Measurements from ENCODE around the gene UBAP2L.

UBAP2L gene, protein sequence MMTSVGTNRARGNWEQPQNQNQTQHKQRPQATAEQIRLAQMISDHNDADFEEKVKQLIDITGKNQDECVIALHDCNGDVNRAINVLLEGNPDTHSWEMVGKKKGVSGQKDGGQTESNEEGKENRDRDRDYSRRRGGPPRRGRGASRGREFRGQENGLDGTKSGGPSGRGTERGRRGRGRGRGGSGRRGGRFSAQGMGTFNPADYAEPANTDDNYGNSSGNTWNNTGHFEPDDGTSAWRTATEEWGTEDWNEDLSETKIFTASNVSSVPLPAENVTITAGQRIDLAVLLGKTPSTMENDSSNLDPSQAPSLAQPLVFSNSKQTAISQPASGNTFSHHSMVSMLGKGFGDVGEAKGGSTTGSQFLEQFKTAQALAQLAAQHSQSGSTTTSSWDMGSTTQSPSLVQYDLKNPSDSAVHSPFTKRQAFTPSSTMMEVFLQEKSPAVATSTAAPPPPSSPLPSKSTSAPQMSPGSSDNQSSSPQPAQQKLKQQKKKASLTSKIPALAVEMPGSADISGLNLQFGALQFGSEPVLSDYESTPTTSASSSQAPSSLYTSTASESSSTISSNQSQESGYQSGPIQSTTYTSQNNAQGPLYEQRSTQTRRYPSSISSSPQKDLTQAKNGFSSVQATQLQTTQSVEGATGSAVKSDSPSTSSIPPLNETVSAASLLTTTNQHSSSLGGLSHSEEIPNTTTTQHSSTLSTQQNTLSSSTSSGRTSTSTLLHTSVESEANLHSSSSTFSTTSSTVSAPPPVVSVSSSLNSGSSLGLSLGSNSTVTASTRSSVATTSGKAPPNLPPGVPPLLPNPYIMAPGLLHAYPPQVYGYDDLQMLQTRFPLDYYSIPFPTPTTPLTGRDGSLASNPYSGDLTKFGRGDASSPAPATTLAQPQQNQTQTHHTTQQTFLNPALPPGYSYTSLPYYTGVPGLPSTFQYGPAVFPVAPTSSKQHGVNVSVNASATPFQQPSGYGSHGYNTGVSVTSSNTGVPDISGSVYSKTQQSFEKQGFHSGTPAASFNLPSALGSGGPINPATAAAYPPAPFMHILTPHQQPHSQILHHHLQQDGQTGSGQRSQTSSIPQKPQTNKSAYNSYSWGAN

DNA sequence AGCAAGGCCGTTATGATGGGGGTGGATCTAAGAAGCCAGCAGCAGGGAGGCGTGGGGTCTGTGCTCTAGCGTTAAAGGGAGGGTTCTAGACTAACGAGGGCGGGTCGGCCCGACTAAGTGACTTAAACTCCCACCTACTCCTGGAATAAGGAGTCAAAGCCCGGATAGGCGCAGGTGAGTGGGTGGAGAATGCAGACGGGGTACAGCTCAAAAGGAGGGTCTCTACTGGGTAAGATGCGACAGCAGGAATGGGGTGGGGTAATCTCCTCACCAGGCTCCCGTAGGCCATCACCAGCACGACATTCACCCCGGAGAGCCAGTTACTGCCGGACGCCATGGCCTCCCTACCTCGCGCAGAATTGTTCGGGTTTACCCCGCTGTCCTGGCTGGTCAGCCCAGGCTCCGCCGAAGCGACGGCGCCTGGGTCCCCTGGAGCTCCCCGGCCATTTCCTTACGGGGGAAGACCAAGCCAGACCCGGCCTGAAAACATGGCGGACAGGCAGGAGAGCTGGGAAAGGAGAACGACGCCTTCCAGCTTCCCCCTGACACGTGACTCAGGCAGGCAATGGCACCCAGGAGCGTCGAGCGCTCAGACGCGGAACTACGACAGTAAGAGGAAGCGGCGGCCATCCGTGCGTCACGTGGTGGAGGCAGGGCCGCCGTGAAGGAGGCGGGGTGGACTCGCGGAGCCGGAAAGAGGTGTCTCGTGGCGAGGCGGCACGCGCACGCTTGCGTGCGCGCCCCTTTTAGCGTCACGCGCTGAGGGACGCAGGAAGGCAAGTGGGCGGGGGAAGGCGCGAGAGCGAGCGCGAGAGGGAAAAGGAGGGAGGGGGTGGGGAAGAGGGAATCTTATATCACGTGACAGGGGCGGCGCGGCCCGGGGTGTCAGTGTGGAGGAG, at the start of gene UBAP2L:
UBAP2L (plus strand) TSS at position 885 of the 899 bp plus-strand sequence. CDS start 4,169 bp downstream, outside the sequence.
- DNase-seq (ENCODE audit: low spot score), result peak; percentile 98

DNA sequence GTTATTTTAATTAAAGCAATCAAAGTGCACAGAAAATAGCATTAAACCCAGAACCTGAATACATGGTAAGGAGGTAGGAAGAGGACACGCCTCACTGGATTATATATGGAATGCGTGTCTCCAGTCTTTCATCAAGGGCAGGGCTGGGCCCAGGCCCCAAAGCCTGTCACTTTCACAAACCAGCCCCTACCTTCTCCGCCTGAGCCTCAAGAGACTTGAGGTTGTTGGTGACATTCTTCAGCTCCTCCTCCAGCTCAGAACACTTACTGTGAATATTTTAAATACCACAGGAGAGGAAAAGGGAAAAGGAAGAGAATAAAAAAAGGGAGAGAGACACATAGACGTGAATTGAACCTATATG, 49.6 kb upstream of the UBAP2L start:
- DNase-seq (ENCODE audit: low spot score), result no peak

DNA sequence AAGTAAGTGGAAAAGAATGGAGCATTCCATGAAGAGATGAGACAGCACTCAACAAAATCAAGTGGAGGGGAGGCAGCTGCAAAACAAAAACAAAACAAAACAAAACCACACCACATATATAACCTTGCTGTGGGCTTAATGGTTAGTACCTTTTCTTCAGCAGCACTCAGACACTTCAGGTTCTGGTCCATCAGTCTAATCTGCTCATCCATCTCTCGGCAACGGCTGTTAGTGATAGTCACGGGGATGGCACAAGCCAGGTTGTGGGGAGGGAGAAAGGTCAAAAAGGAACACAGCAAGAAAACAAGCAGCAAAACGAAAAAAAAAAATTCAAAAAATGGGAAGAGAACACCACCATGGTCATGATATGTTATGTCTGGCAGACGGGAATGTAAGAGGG, 48.9 kb upstream of the UBAP2L start:
- no peak for DNase-seq (ENCODE audit: low spot score)

DNA sequence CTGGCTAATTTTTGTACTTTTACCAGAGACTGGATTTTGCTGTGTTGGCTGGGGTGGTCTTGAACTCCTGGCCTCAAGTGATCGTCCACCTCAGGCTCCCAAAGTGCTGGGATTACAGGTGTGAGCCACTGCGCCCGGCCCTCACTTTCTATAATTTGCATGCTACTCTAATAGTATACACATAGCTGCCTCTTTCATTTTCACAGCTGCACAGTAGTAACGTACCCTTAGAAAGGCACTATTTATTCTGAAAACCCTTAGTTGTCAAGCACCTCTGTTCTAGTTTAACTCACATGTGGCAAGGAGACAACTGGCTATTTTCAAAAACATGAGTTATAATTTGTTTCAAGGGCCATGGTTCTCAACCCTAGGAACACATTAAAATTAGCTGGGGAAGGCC, 46.1 kb upstream of the UBAP2L start:
- DNase-seq (ENCODE audit: low spot score), result no peak

DNA sequence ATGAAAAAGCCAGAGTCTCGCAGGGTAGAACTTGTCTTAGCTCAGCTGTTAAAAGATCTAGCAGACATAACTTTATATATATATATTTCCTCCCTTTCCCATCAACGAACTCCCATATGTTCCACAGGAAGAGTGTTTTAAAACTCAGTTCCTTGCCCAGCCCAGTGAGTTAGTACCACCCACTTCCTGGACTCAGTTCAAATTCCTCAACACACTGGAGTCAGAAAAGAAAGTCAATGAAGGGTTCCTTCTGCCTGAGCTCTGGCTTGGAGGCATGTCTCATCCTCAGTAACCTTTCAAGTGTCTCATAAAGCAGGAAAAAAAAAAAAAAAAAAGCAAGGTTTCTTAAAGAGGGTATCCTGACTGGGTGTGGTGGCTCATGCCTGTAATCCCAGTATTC, 44.4 kb upstream of the UBAP2L start:
- peak; percentile 83 for DNase-seq (ENCODE audit: low spot score)

DNA sequence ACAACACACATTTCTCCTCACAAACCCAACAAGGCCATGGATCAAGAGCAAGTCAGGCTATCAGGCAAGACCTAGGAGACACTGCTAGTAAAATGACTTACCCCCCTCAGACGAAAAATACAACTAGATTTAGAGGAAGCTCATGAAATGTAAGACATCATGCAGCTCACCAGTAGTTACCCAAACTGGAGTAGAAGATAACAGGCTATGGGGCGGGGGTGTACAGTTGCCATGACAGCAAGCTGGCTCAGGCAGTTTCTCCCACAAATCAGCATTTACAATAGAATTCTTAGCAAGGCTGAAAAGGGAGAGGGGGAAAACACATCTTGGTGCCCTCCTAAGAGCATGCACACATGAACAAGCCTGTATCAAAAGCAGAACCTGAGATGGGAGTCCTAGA, 42.7 kb upstream of the UBAP2L start:
- DNase-seq (ENCODE audit: low spot score), result no peak

DNA sequence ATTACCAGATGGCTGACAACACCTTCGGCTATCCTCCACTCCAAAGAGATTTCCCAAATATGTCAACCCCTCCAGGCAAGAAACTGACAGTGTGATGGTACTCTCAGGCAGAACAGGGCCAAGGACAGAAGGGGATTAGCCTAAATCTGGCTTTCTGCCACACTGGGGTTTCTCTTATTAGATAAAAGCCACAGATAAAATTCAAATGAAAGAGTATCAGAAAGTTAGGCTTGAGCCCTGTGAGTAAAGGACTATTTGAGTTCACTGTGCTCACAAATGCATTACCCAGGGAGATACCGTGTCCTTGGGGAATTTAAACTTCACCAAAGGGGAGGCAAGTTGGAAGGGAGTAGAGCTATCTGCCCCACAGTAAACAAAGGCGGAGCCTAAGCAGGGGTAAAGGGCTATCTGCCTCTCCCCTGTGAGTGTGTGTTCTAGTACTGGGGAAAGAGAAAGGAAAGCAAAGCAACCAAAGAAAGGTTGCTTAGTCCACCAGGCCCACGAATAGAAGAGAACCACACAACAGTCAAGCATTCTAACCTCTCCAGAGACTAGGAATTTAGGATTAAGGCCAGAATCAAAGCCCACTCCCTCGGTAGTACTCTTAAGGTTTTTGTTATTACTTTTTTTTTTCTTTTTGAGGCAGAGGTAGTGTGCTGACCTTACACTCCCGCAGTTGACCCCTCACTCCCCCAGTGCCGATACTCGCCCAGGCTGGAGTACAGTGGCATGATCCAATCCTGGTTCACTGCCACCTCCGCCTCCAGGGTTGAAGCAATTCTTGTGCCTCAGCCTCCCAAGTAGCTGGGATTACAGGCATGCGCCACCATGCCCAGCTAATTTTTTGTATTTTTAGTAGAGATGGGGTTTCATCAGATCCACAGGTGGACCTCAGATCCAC, 41.6 kb upstream of the UBAP2L start:
- DNase-seq (ENCODE audit: low spot score), result no peak

DNA sequence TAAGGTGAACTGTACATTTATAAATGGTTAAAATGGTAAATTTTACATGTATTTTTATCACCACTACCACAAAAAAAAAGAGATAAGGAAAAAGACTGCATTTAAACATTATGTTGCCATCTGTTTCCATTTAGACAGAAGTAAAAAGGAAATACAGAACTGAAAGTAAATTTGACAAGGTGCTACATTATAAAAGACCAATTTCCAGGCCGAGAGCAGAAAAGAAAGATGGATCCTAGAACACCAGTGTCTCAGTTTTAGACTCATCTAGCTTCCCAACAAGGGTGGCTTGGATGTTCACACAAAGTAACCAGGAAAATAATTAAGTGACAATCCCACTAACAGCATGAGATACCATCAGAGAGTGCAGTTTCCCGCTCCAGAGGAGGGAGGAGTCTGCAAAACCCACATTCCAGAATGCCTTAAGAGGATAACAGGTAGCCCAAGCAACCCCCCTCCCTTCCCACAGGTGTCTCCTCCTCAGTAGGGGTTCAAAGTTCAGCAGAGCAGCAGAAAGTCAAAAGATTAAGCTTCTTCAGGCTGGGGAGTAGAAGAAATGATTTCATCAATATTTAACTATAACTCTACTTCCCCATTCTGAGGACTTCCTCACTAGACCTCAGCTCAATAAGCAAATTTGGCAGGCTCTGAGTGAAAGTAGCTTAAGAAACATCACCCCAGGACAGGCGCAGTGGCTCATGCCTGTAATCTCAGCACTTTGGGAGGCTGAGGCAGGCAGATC, 40.6 kb upstream of the UBAP2L start:
- DNase-seq (ENCODE audit: low spot score), result no peak

DNA sequence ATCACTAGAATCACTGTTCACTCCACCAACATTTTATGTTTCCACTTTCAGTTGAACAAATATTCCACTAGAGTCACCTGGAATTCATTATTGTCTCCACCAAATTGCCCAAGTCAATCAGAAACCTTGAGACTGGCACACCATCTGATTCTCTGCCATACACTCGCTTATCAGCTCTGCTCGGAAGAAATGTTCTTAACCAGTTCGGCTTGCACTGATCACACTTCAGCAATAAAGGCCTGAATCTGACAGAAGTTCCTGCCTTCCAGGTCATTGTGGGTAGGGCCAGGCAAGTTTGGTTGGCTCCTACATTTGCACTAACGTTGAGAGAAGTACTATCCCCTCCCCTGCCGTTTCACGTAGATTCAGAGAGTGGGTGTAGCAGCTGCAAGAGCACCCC, 38.8 kb upstream of the UBAP2L start:
- DNase-seq (ENCODE audit: low spot score), result no peak

DNA sequence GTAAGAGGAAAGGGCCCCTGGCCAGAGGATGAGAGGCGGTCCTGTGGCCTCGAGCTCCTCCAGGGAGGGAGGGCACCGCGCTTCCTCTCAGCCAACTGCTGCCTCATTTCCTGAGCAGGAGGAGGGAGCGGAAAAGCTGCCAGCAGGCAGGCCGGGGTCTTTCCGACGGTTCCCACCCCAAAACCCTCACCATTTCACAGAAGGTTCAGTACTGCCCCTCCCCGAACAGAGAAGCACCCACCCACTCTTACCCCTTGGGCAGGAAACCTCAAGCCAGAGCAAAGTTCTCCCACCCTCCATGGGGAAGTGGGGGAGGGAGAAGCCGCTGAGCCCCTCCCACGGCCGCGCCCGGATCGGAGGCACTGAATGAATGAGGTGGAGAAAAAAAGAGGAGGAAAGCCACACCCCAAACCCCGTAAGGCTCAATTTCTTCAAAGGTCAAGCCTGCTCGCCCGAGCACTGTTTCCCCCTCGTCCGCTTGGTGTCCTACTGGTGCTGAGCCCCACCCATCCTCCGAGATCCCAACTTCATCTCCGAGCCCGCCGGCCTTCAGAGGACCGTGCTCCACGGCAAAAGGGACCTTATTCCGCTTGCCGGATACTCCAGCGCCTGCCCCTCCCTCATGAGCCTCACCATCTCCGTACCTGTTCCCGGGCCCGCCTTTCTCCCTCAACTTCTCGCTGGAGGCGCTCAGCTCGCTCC, 38.3 kb upstream of the UBAP2L start:
- DNase-seq (ENCODE audit: low spot score), result peak; percentile 74

DNA sequence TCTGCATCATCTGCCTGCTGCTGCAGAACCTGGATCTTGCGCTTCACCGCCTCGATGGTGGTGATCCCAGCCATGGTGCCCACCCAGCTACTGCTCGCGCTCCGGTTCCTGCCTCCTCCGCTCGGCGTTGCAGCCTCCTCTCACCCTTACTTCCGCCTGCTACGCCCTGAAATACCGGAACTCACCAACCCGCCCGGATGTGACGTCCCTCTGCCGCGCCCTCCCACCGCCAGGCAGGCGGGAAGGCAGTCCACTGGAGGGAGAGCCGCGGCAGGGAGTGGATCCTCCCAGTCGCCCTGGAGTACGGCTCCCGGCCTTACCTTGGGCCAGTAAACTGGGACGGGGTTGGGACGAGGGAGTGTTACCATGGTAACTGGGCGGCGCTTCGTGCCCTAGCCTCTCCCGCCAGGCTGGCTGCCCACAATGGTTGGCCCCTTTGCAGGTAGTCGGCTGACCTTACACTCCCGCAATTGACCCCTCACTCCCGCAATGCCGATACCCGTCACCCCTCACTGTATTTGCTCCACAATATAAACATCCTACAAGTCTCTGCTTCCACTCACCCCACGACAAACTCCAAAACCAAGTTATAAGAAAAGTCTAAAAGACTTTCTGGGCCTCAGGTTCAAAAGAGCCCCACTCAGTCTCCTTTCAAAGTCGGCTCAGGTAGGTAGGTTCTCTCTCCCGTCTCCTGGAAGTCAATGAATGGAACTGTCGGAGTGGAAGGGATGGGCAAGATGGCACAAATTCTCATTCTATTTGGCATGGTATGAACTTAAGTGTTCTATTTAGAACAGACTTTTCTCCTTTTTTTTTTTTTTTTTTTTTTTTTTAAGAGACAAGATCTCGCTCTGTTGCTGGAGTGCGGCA, 37.5 kb upstream of the UBAP2L start:
- peak; percentile 94 for DNase-seq (ENCODE audit: low spot score)

DNA sequence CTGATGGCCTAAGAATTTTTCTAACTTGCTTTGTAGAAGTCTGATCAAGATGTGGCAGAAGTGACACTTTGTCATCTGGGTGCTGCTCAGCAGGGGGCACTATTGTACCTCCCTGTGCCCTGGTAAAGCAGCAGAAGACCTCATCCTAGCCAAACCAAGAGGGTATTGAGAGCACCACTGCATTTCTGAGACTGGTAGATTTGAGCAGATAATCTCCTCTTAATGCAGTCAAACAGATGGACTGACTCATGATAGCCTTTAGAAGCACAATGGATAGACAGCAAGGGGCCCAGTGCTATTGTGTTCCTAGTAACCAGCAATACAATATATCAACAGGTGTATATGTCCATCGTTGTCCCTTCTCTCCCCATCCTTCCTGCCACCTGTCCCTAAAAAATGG, 34.6 kb upstream of the UBAP2L start:
- peak; percentile 79 for DNase-seq (ENCODE audit: low spot score)

DNA sequence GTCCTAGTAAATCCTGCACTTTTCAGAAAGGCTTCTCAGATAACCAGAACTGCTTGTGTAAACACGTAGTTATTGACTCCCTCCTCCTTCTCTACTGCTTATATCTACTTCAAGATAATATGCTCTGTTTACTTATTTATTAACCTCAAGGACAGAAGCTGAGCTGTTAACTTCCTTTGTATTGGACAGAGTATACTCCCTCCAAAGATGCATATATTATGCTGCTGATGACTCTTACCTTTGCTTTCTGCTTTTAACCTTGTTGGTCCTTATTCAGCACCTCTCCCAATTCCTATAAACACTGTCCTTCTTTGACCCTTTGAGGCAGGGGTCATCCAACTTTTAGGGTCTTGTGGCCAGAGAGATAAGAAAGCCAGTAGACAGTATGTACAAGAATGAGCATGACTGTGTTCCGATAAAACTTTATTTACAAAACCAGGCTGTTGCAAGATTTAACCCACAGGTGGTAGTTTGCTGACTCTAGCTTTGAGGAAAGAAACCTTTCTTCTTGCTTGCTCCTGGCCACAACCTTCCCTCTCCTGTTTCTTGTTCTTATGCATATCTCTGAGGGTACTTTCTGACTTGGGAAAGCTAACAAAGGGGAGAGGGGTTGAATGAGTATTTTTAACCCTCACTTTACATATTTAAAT, 33.8 kb upstream of the UBAP2L start:
- DNase-seq (ENCODE audit: low spot score), result no peak

DNA sequence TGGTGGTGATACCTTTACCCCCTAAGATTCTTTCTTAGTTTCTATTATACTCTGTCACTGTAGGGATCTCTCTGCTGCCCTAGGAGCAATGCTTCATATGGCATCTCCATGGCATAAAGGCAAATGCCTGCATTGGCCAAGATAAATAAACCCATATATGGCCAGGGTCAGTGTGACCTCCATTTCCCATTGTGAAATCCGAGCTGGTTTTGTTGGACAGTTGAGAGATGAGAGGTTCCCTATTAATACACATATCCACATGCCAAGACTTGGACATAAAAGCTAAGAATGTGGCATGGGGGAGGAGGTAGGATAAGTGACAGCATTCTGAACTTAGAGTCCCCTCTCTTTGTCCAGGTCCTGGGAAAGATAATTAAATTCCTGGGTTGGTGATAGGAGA, 30.2 kb upstream of the UBAP2L start:
- DNase-seq (ENCODE audit: low spot score), result no peak

DNA sequence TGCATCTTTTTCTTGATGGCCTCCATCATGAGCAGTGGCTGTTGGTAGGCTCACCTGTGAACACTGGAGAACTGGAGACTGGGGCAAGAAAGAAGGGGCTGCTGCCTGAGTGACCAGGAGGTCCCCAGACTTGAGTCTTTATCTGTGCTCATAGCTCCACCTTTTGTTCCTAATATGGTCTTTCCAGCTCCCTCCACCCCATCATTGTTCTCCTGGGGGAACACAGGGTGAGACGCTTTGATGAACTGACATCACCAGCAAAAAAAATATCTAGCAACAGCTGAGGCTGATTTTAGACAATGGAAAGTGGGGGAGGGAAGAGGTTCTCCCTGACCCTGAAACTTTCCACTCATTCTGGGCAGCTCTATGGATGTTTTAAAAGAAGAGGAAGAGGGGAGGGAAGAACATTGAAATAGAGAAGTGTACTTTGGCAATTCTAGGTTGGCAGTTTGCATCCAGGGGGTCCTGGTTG, 28.7 kb upstream of the UBAP2L start, which contains the start of gene TPM3:
TPM3 (minus strand) TSS at position 111 of the 472 bp plus-strand sequence; CDS start at position 29, 82 bp downstream.
- no peak for DNase-seq (ENCODE audit: low spot score)

DNA sequence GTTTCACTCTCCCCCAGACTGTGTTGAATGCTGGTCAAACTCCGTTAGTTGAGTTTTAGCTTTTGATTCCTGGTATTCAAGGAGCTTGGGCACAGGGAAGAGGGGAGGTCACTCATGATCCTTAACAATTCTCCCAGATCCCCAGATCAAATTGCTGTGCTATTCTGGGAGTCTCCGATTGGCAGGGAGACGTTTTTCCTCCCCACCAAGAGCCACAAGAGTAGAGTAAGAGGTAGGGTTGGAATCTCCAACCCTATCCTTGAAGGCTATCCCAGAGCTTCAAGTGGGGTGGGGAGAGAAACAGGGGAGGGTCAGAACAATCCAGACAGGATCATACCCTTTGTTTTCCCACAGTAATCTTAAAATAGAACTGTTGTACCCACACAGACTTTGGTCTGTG, 28.3 kb upstream of the UBAP2L start:
- DNase-seq (ENCODE audit: low spot score), result no peak

DNA sequence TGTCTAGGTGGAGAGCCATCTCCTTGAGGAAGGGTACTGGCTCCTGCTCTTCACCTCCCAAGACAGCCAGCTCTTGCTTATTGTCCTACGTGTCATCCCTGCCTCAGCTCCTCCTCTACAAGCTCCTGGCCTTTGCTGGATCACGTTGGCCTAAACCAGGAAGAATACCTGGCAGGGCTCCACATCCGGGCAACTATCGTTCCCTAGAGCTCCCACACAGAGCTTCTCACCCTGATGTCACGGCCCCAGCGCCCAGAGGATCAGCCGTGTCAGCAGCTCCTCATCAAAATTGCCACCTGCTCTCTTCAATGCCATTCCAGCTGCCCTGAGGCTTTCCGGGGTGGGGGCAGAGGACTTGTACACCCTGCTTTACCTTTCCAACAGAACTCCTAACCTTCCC, 26.9 kb upstream of the UBAP2L start:
- DNase-seq (ENCODE audit: low spot score), result no peak
